GM06990 (cell line): Measurements from ENCODE around the gene MTUS2.

ENCODE experiments used
- DNase-seq: peaks from one replicate; pipeline ENCODE4 v3.0.0-alpha.2; 2011; ENCODE audit not compliant: insufficient read length; ENCODE audit errors: extremely low read depth
- H3K27me3 ChIP-seq: replicated peaks from 2 replicates; pipeline ENCODE4 v1.6.0; 2011; ENCODE audit warnings: low read length; ENCODE audit not compliant: control insufficient read depth, insufficient read depth
- H3K36me3 ChIP-seq: 2 replicates; pipeline ENCODE4 v1.5.1; 2011; ENCODE audit warnings: low read length; ENCODE audit not compliant: control insufficient read depth, insufficient read depth
- H3K4me3 ChIP-seq: replicated peaks from 2 replicates; pipeline ENCODE4 v1.5.1; 2011; ENCODE audit warnings: low read depth, mild to moderate bottlenecking, control low read depth, low read length
- TF ChIP-seq, protein P1 (sequence below): IDR thresholded peaks from 2 replicates; pipeline ENCODE4 v1.5.1; 2011; ENCODE audit warnings: low read length, control low read depth, mild to moderate bottlenecking, inconsistent platforms; ENCODE audit not compliant: insufficient read depth, poor library complexity, severe bottlenecking

The MTUS2 gene

DNA sequence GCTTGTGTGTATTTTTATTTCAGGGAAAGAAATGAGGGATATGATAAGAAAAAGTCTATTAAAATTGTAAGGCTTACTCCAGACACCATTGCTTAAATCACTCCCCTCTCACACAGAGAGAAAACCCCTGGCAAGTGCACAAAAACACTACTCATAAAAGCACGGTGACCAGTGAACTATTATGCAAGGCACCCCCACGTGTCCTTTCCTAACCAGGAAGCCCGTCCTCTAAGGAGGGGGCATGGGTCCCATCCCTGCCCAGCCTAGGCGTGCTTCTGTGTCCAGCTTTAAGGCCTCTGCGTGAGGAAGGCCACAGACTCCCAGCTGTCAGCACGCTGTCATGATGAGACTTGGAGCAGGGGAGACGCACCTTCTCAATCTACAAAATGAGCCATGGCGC, 691.8 kb downstream of the MTUS2 start:
- Histone ChIP-seq H3K27me3 (no peaks in the 10 kb centered on the region), H3K4me3 (no peak overlapping the region), H3K36me3 (peaks cover 35% of the 10 kb centered on the region)
- DNase-seq: no peak
- TF ChIP-seq, protein P1, sequence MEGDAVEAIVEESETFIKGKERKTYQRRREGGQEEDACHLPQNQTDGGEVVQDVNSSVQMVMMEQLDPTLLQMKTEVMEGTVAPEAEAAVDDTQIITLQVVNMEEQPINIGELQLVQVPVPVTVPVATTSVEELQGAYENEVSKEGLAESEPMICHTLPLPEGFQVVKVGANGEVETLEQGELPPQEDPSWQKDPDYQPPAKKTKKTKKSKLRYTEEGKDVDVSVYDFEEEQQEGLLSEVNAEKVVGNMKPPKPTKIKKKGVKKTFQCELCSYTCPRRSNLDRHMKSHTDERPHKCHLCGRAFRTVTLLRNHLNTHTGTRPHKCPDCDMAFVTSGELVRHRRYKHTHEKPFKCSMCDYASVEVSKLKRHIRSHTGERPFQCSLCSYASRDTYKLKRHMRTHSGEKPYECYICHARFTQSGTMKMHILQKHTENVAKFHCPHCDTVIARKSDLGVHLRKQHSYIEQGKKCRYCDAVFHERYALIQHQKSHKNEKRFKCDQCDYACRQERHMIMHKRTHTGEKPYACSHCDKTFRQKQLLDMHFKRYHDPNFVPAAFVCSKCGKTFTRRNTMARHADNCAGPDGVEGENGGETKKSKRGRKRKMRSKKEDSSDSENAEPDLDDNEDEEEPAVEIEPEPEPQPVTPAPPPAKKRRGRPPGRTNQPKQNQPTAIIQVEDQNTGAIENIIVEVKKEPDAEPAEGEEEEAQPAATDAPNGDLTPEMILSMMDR: no peak

- Histone ChIP-seq H3K27me3 (no peaks in the 10 kb centered on the region), H3K36me3 (peaks cover 39% of the 10 kb centered on the region), H3K4me3 (no peak overlapping the region)
- DNase-seq: no peak
- TF ChIP-seq, protein P1: no peak
Measured at GRCh38 chr13:29513002-29513980, 693.2 kb downstream of the MTUS2 start.

- TF ChIP-seq, protein P1: no peak
- Histone ChIP-seq H3K4me3 (no peak overlapping the region), H3K27me3 (no peaks in the 10 kb centered on the region), H3K36me3 (peaks cover 43% of the 10 kb centered on the region)
- no peak for DNase-seq
Measured at GRCh38 chr13:29513981-29514719, 694.0 kb downstream of the MTUS2 start.

DNA sequence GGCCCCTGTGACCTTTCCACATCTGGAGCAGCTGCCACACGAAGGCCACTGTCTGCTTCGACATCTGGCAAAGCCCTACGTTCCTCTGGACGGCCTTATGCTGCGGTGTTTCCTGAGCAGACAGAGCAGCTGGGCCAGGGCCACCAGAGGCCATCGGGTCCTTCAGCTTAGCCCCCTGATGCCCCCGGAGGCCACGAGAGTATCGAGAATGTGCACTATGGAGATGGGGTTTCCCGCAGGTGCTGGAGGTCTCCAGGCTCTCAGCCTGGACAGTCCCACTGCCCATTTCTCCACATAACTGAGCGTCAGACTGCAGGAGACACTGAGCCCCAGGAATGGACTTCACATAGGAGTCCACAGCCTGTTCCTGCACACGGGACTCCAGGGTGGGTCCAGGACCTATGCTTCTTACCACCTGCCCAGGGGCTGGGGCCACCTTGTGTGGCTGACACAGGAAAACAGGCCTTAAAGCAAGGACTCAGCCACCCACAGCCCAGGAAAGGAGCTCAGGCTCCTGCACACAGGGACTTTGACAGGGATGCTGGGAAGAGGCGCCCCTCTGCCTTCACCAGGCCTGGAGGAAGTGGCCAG, 694.7 kb downstream of the MTUS2 start:
- TF ChIP-seq, protein P1: no peak
- Histone ChIP-seq H3K36me3 (peaks cover 47% of the 10 kb centered on the region), H3K4me3 (no peak overlapping the region), H3K27me3 (no peaks in the 10 kb centered on the region)
- no peak for DNase-seq

- DNase-seq: no peak
- TF ChIP-seq, protein P1: no peak
- H3K27me3 ChIP-seq: no peaks in the 10 kb centered on the region
- H3K36me3 ChIP-seq: peaks cover 50% of the 10 kb centered on the region
- H3K4me3 ChIP-seq: no peak overlapping the region
Measured at GRCh38 chr13:29515372-29515771, 695.2 kb downstream of the MTUS2 start.
